ENCODE results near the gene TPD52L1. TPM values are rescaled to one million over a fixed set of nuclear protein-coding genes. Genes with fewer than 3 reads are reported as not detected.

TPD52L1 gene
- total RNA-seq = 1 to 10 TPM in 2 of 3 donors, not detected in 1; 1.2 TPM
- total RNA-seq (2013) = 1.5 TPM

GRCh38 chr6:125153391-125154117 lies at the start of gene TPD52L1:
Gene TPD52L1 (plus strand): TSS chr6:125153773. CDS start chr6:125153952, 179 bp downstream.
- ATAC-seq = peak; percentile 81 to 95 (median 89)
- under 1% methylated on average over 47 of the region's 47 CpGs for WGBS (ENCODE audit: insufficient coverage)

GRCh38 chr6:125104425-125104824 lies 49.1 kb upstream of the TPD52L1 start:
- H3K27me3 Mint-ChIP-seq (ENCODE audit: low read depth in 2 of 2) = no peaks in the 10 kb centered on the region
- Histone ChIP-seq H3K27ac (ENCODE audit: low read length) (no peak overlapping the region), H3K9me3 (ENCODE audit: control insufficient read depth, insufficient read depth, low read length) (no peaks in the 10 kb centered on the region), H3K27me3 (ENCODE audit: control insufficient read depth, insufficient read depth, low read length) (no peaks in the 10 kb centered on the region), H3K4me3 (ENCODE audit: low read length) (no peak overlapping the region), H3K36me3 (ENCODE audit: control insufficient read depth, insufficient read depth, low read length) (no peaks in the 10 kb centered on the region), H3K4me1 (ENCODE audit: control insufficient read depth, insufficient read depth, low read length) (peaks cover 5% of the 10 kb centered on the region)
- H3K9me3 Mint-ChIP-seq = peaks cover 0 to 2% of the 10 kb centered on the region in 2 donors
- ATAC-seq = no peak
- no peak for DNase-seq
- peaks cover 5 to 18% of the 10 kb centered on the region in 2 donors for H3K4me1 Mint-ChIP-seq
- intact Hi-C loops (cut with micrococcal nuclease) = no loop called here
- 89% methylated on average over 3 of the region's 4 CpGs for WGBS (ENCODE audit: insufficient coverage)
- no peak for TF ChIP-seq CTCF (IDR thresholded peaks at IDR 0.05)
- H3K27ac Mint-ChIP-seq = no peak overlapping the region
- peaks cover 3% of the 10 kb centered on the region for H3K36me3 Mint-ChIP-seq
- H3K4me3 Mint-ChIP-seq = no peak overlapping the region

More at GRCh38 chr6:125153391-125154117, at the start of gene TPD52L1:
- H3K36me3 ChIP-seq (ENCODE audit: control insufficient read depth, insufficient read depth, low read length) = no peaks in the 10 kb centered on the region
- peak within 1 kb of the TSS; percentile 86 for H3K4me3 Mint-ChIP-seq
- H3K27ac Mint-ChIP-seq = peak within 1 kb of the TSS in 1 of 2 donors; percentile 31
- H3K27me3 ChIP-seq (ENCODE audit: control insufficient read depth, insufficient read depth, low read length) = peaks cover 14% of the 10 kb centered on the region
- intact Hi-C loops (cut with micrococcal nuclease) = loop anchor here (5.0 to 10.0 kb wide), 2 partner anchors 151 to 614 kb away; partner anchors contain the start of gene HDDC2
- peaks cover 15% of the 10 kb centered on the region for H3K4me1 ChIP-seq (ENCODE audit: control insufficient read depth, insufficient read depth, low read length)
- H3K36me3 Mint-ChIP-seq = no peaks in the 10 kb centered on the region
- peaks cover 20 to 44% of the 10 kb centered on the region in 2 donors for H3K27me3 Mint-ChIP-seq (ENCODE audit: low read depth in 2 of 2)
- peak; percentile 40 to 69 for DNase-seq
- no peaks in the 10 kb centered on the region for H3K9me3 ChIP-seq (ENCODE audit: control insufficient read depth, insufficient read depth, low read length)
- peaks cover 5 to 16% of the 10 kb centered on the region in 2 donors for H3K4me1 Mint-ChIP-seq
- no peak within 1 kb of the TSS for H3K27ac ChIP-seq (ENCODE audit: low read length)
- H3K9me3 Mint-ChIP-seq = no peaks in the 10 kb centered on the region
- peak; percentile 70 for TF ChIP-seq CTCF (IDR thresholded peaks at IDR 0.05)
- H3K4me3 ChIP-seq (ENCODE audit: low read length) = peak within 1 kb of the TSS; percentile 37

GRCh38 chr6:125107048-125107447 lies 46.5 kb upstream of the TPD52L1 start:
- Histone ChIP-seq H3K9me3 (ENCODE audit: control insufficient read depth, insufficient read depth, low read length) (peaks cover 8% of the 10 kb centered on the region), H3K4me1 (ENCODE audit: control insufficient read depth, insufficient read depth, low read length) (no peaks in the 10 kb centered on the region), H3K4me3 (ENCODE audit: low read length) (no peak overlapping the region), H3K27me3 (ENCODE audit: control insufficient read depth, insufficient read depth, low read length) (no peaks in the 10 kb centered on the region), H3K36me3 (ENCODE audit: control insufficient read depth, insufficient read depth, low read length) (no peaks in the 10 kb centered on the region), H3K27ac (ENCODE audit: low read length) (no peak overlapping the region)
- no CpG with 5 or more reads among the region's 5 CpGs for WGBS (ENCODE audit: insufficient coverage)
- peaks cover 12 to 22% of the 10 kb centered on the region in 2 donors for H3K9me3 Mint-ChIP-seq
- no peak overlapping the region for H3K4me3 Mint-ChIP-seq
- ATAC-seq = no peak
- H3K27ac Mint-ChIP-seq = no peak overlapping the region
- intact Hi-C loops (cut with micrococcal nuclease) = no loop called here
- H3K27me3 Mint-ChIP-seq (ENCODE audit: low read depth in 2 of 2) = no peaks in the 10 kb centered on the region
- no peak for DNase-seq
- no peak for TF ChIP-seq CTCF (IDR thresholded peaks at IDR 0.05)
- H3K4me1 Mint-ChIP-seq = no peaks in the 10 kb centered on the region
- peaks cover 29% of the 10 kb centered on the region for H3K36me3 Mint-ChIP-seq

Measured in natural killer cell (primary cell).